HEK293T (cell line): ENCODE measurements around the gene VWA3B.

Source experiments
- CTCF ChIA-PET: fragments of 350-600 bp; formaldehyde crosslinking; extraction: SDS; loops from one replicate; lab custom pipeline; 2021; ENCODE audit warnings: antibody characterized with exemption, inconsistent platforms; lab: Yijun Ruan, JAX
- POLR2A ChIA-PET: fragments of 350-600 bp; formaldehyde crosslinking; extraction: SDS; loops from one replicate; lab custom pipeline; 2020; ENCODE audit warnings: antibody characterized with exemption, inconsistent platforms; lab: Yijun Ruan, JAX
- DNase-seq: peaks from one replicate; pipeline ENCODE4 v3.0.0; 2012; ENCODE audit warnings: mixed read lengths; ENCODE audit errors: extremely low spot score
- ARNT ChIP-seq: fragments of 450-650 bp; IDR thresholded peaks from 2 replicates; pipeline ENCODE4 v1.6.1; 2017; ENCODE audit warnings: mild to moderate bottlenecking
- BHLHE40 ChIP-seq: fragments of 450-650 bp; IDR thresholded peaks from 2 replicates; pipeline ENCODE4 v1.6.1; 2016; ENCODE audit warnings: mild to moderate bottlenecking, moderate library complexity, borderline replicate concordance
- CTBP1 ChIP-seq: fragments of 450-650 bp; IDR thresholded peaks from 2 replicates; pipeline ENCODE4 v1.6.1; 2016; ENCODE audit warnings: borderline replicate concordance
- ELF4 ChIP-seq: fragments of 450-650 bp; IDR thresholded peaks from 2 replicates; pipeline ENCODE4 v1.6.1; 2017; ENCODE audit warnings: antibody characterized with exemption
- FOXA1 ChIP-seq: fragments of 450-650 bp; IDR thresholded peaks from 2 replicates; pipeline ENCODE4 v1.6.1; 2016; ENCODE audit warnings: mild to moderate bottlenecking
- FOXK2 ChIP-seq: fragments of 450-650 bp; IDR thresholded peaks from 2 replicates; pipeline ENCODE4 v1.6.1; 2016; ENCODE audit warnings: mild to moderate bottlenecking
- FOXM1 ChIP-seq: fragments of 450-650 bp; IDR thresholded peaks from 2 replicates; pipeline ENCODE4 v1.6.1; 2017; ENCODE audit warnings: mild to moderate bottlenecking, borderline replicate concordance
- HDGF ChIP-seq: fragments of 450-650 bp; IDR thresholded peaks from 2 replicates; pipeline ENCODE4 v1.6.1; 2017; ENCODE audit warnings: antibody characterized with exemption, borderline replicate concordance
- L3MBTL2 ChIP-seq: fragments of 450-650 bp; conservative IDR thresholded peaks from 2 replicates; pipeline ENCODE4 v1.6.1; 2016; ENCODE audit warnings: mild to moderate bottlenecking
- LEF1 ChIP-seq: fragments of 450-650 bp; IDR thresholded peaks from 2 replicates; pipeline ENCODE4 v1.6.1; 2017; ENCODE audit warnings: mild to moderate bottlenecking, borderline replicate concordance
- NFRKB ChIP-seq: fragments of 450-650 bp; IDR thresholded peaks from 2 replicates; pipeline ENCODE4 v1.6.1; 2016; ENCODE audit warnings: mild to moderate bottlenecking, moderate library complexity
- SP1 ChIP-seq: fragments of 450-650 bp; IDR thresholded peaks from 2 replicates; pipeline ENCODE4 v1.6.1; 2017
- SUZ12 ChIP-seq: fragments of 450-650 bp; IDR thresholded peaks from 2 replicates; pipeline ENCODE4 v1.6.1; 2016; ENCODE audit warnings: mild to moderate bottlenecking
- TARDBP ChIP-seq: fragments of 450-650 bp; IDR thresholded peaks from 2 replicates; pipeline ENCODE4 v1.6.1; 2016
- ZNF384 ChIP-seq: fragments of 450-650 bp; IDR thresholded peaks from 2 replicates; pipeline ENCODE4 v1.6.1; 2016
- TF ChIP-seq, protein P1 (sequence below): fragments of 450-650 bp; IDR thresholded peaks from 2 replicates; pipeline ENCODE4 v1.6.1; 2016

The VWA3B gene

DNA sequence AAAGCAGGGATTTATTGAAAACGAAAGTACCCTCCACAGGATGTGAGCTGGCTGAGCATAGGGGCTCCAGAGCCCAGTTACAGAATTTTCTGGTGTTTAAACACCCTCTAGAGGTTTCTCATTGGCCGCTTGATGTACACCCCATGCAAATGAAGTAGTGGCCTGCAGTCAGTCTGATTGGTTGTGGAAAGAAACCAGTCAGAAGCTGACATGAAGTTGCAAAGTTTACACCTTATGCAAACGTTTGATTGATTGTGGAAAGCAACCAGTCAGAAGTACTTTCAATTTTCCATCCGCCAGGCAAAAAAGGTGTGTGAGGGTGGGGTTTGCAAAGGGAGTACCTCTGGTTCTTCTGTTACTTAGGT, 62.3 kb downstream of the VWA3B start:
- no peak for DNase-seq
- ChIA-PET POLR2A (no interaction called here), CTCF (no interaction called here)
- no peak for TF ChIP-seq ZNF384
- TF ChIP-seq FOXA1: no peak
- TF ChIP-seq BHLHE40: no peak
- no peak for TF ChIP-seq CTBP1
- TF ChIP-seq, protein P1, sequence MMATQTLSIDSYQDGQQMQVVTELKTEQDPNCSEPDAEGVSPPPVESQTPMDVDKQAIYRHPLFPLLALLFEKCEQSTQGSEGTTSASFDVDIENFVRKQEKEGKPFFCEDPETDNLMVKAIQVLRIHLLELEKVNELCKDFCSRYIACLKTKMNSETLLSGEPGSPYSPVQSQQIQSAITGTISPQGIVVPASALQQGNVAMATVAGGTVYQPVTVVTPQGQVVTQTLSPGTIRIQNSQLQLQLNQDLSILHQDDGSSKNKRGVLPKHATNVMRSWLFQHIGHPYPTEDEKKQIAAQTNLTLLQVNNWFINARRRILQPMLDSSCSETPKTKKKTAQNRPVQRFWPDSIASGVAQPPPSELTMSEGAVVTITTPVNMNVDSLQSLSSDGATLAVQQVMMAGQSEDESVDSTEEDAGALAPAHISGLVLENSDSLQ: peak; percentile 50
- no peak for TF ChIP-seq FOXM1

DNA sequence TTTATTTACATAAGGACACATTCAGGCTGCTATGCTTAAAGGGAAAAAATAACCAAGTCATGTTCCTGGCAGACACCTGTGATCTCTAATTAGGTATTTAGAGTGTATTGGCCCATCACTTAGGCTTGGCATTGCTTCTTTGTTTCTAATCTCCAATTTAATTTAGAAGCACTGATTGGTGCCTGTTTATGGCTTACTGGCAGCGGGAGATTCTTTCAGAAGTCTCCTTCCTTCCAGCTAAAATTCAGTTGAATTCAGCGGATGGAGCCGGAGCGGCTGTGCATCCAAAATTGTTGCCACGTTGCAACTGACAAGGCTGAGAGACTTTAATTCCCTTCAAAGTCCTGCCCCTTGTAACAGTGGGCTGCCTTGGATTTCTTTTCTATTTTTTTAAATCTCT, 66.5 kb downstream of the VWA3B start:
- no peak for DNase-seq
- ChIA-PET CTCF (no interaction called here), POLR2A (no interaction called here)
- TF ChIP-seq SUZ12: no peak
- TF ChIP-seq SP1: no peak
- no peak for TF ChIP-seq FOXK2
- no peak for TF ChIP-seq FOXM1
- TF ChIP-seq ARNT: no peak
- TF ChIP-seq L3MBTL2: no peak
- TF ChIP-seq FOXA1: no peak
- TF ChIP-seq HDGF: no peak
- no peak for TF ChIP-seq ELF4
- TF ChIP-seq CTBP1: no peak
- TF ChIP-seq, protein P1: no peak
- TF ChIP-seq ZNF384: no peak
- no peak for TF ChIP-seq LEF1

DNA sequence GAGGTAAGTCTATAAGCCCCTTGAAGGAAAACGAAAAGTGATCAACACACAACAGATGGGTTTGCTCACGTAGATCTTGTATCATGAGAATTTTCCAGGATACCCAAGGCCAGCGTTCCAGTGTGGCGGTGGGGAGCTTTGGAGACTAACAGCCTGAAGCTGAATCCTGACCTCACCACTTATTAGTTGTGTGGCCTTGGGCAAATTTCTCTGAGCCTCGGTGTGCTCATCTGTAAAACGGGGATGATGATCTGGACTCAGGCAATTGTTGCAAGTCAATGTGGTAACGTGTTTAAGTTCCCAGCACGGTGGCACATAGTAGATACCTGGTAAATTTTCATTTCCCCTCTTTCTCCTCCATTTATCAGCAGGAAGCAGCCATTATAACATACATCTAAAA, 68.3 kb downstream of the VWA3B start:
- ChIA-PET POLR2A (no interaction called here), CTCF (no interaction called here)
- TF ChIP-seq NFRKB (no peak), SP1 (no peak), L3MBTL2 (no peak), ZNF384 (no peak), HDGF (no peak), FOXM1 (no peak), LEF1 (no peak), FOXA1 (no peak), CTBP1 (no peak), BHLHE40 (no peak), ELF4 (no peak), SUZ12 (no peak), FOXK2 (no peak), ARNT (no peak), TARDBP (no peak)
- TF ChIP-seq, protein P1: no peak
- DNase-seq: no peak

GRCh38 chr2:98155716-98156115, 68.7 kb downstream of the VWA3B start:
- TF ChIP-seq BHLHE40: no peak
- TF ChIP-seq SP1: no peak
- TF ChIP-seq L3MBTL2: no peak
- no peak for TF ChIP-seq HDGF
- no peak for TF ChIP-seq SUZ12
- no peak for TF ChIP-seq ARNT
- TF ChIP-seq FOXA1: no peak
- TF ChIP-seq FOXK2: no peak
- TF ChIP-seq TARDBP: no peak
- TF ChIP-seq FOXM1: no peak
- TF ChIP-seq NFRKB: no peak
- TF ChIP-seq, protein P1: no peak
- TF ChIP-seq ELF4: no peak
- no peak for TF ChIP-seq ZNF384
- TF ChIP-seq LEF1: no peak
- ChIA-PET CTCF (no interaction called here), POLR2A (no interaction called here)
- no peak for DNase-seq

GRCh38 chr2:98156304-98156703, 69.3 kb downstream of the VWA3B start:
- ChIA-PET CTCF (interaction anchor here (0.6 kb wide), 1 partner anchor 22 kb away, joined by 4 read pairs; no protein-coding TSS in a partner anchor), POLR2A (no interaction called here)
- no peak for DNase-seq
- TF ChIP-seq ELF4 (no peak), ARNT (no peak), L3MBTL2 (no peak), BHLHE40 (no peak)

DNA sequence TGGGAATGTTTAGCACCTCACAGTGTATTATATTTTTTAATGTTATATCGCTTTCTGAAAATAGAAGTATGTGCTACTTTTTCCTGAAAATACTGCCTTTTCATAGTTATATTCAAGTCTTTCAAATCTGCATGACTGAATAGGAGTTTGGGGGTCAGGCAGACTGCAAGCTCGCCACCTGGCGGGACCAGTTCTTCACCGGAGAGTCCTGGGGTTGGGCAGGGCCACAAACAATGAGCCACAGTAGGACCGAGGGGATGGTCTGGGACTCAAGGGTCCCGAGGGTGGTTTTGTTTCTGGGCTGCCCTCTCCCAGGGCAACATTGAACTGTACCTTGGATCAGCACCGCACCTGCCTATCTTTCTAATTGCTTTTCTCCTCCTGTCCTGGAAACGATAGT, 70.6 kb downstream of the VWA3B start:
- no peak for DNase-seq
- no peak for TF ChIP-seq FOXK2
- ChIA-PET POLR2A (no interaction called here), CTCF (no interaction called here)
